ENCODE data around the gene DNAJC16.

The DNAJC16 gene

GRCh38 chr1:15531003-15531402 lies 4.4 kb downstream of the DNAJC16 start:
- no peak for TF ChIP-seq ZFX (IDR thresholded peaks at IDR 0.05)
- TF ChIP-seq CTCF (conservative IDR thresholded peaks at IDR 0.05) = no peak
- no peak overlapping the region for H3K27ac ChIP-seq

GRCh38 chr1:15531682-15532081 lies 5.0 kb downstream of the DNAJC16 start:
- TF ChIP-seq CTCF (conservative IDR thresholded peaks at IDR 0.05) (no peak), ZFX (IDR thresholded peaks at IDR 0.05) (no peak)
- no peak overlapping the region for H3K27ac ChIP-seq

DNA sequence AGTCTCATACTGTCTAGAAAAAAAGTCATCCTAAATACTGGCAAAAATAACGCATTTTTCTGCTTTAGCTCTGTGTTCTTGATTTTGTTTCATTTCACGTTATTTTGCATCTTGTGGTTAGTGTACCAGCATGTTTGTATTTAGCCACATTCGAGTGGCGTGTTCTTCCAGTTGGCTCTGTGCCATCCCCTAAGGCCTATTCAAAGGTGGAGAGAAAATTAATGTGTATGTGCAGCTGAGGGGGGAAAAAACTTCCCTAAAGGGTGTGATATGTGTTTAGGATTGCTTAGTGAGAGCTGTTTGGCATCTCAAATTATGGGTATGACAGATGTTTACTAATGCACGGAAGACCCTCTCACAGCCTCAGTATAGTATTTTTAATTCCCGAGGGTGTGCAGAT lies 12.1 kb downstream of the DNAJC16 start:
- TF ChIP-seq ZFX (IDR thresholded peaks at IDR 0.05) (no peak), CTCF (conservative IDR thresholded peaks at IDR 0.05) (no peak)
- peak overlapping the region; percentile 48; the same call in 1 of the 2 replicates for H3K27ac ChIP-seq

DNA sequence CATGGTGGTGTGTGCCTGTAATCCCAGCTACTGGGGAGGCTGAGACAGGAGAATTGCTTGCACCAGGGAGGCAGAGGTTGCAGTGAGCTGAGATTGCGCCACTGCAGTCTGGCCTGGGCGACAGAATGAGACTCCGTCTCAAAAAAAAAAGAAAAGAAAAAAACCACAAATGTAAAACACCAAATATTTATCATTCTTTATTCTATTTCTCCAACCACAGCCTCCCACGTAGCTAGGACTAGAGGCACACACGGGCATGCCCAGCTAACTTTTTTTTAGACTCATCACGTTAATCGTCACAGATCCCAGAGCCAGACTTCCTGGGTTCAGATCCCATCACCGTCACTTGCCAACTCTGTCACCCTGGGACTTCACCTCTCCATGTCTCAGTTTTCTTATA lies 13.5 kb downstream of the DNAJC16 start:
- no peak overlapping the region for H3K27ac ChIP-seq

DNA sequence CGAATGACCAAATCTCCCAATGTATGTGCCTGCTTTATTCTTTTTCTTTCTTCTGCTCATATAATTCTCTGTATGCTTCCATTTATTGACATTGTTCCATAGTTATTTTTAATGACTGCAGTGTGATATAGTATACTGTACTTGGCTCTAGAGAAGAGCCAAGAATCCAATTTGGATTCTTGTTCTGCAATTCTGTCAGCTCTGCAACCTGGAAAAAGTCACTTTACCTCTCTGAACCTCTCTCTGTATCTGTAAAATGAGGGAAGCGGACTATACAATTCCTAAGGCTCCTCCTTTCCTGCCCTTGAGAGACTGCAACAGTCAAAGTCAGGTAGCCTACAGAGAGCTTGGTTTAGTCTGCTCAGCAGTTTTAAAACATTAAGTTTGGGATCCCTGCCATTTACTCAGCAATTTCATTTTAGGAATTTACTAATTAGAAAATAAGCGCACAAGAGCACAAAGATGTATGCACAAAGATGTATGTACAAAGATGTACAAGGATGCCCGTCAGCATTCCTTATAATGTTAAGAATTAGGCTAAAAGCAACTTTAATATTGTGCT lies 14.7 kb downstream of the DNAJC16 start:
- TF ChIP-seq ZFX (IDR thresholded peaks at IDR 0.05) (no peak), CTCF (conservative IDR thresholded peaks at IDR 0.05) (no peak)
- H3K27ac ChIP-seq = no peak overlapping the region

More for the DNA sequence above, 13.5 kb downstream of the DNAJC16 start:
- no peak for TF ChIP-seq CTCF (conservative IDR thresholded peaks at IDR 0.05)
- TF ChIP-seq ZFX (IDR thresholded peaks at IDR 0.05) = no peak

DNA sequence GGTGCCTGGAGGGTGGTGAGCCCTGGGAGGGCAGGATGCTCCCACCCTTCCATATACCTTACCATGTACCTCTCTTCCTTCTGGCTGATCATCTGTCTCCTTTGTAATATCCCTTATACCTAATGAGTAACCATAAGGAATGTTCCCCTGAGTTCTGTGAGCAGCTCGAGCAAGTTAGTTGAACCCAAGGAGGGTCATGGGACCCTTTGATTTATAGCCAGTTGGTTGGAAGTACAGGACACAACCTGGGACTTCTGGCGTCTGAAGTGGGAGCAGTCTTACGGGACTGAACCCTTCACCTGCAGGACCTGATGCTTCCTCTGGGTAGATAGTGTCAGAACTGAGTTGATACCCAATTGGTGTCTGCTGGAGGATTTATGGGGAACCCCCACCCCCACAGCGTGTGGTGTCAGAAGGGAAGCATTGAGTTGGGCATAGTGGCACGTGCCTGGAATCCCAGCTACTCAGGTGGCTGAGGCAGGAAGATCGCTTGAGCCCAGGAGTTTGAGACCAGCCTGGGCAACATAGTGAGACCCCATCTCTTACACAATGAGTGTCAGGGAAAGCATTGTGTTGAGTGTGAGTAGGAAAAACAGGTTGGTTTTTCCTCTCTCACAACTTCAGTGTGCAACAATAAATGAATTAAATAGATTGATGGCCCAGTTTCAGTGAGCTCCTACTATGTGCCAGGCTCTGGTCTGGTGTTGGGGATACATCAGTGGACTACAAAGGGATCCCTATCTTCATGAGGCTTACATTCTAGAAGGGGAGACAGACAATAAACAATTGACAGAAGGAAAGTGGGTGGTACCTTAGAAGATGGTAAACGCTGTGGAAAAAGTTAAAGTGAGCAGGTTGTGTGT lies 16.0 kb downstream of the DNAJC16 start:
- TF ChIP-seq CTCF (conservative IDR thresholded peaks at IDR 0.05) (no peak), ZFX (IDR thresholded peaks at IDR 0.05) (no peak)
- H3K27ac ChIP-seq = no peak overlapping the region

DNA sequence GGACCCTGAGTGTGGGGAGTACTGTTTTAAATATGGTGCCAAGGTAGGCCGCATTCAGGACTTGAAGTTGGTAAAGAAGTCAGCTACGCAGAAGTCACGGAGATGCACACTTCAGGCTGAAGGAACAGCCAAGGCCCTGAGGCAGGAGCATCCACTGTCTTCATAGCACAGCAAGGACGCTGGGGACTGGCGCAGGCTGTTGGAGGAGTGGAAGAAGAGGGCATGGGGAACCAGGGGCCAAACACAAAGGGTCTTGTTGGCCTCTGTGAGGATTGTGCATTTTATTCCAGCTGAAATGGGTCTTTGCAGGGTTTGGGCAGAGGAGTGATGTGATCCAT lies 16.6 kb downstream of the DNAJC16 start:
- TF ChIP-seq ZFX (IDR thresholded peaks at IDR 0.05) = no peak
- TF ChIP-seq CTCF (conservative IDR thresholded peaks at IDR 0.05) = no peak
- H3K27ac ChIP-seq = no peak overlapping the region

Measured in C4-2B (cell line).